ENCODE data around the gene NUP210L. TPM values are rescaled to one million over a fixed set of nuclear protein-coding genes. Genes with fewer than 3 reads are reported as not detected.

The NUP210L gene
- total and polyA plus RNA-seq, 9 of the 15 experiments (the other 6 are each of a cell fraction or from before 2014, with no cell fraction given), result 0.01 to 0.04 TPM; not detected in 7

GRCh38 chr1:153985341-153985912, 169.4 kb downstream of the NUP210L start (continued):
- TF ChIP-seq JUN (IDR thresholded peaks at IDR 0.05; ENCODE audit: borderline replicate concordance, low read depth, low read length) (peak; percentile 87), JUN (CRISPR knock-in tag; IDR thresholded peaks at IDR 0.05; ENCODE audit: borderline replicate concordance) (no peak), ID3 (CRISPR knock-in tag; IDR thresholded peaks at IDR 0.05) (no peak), ID3 (tag; IDR thresholded peaks at IDR 0.05) (no peak), U2AF1 (optimal IDR thresholded peaks at IDR 0.05; ENCODE audit: low read depth, low read length) (no peak), HNRNPH1 (optimal IDR thresholded peaks at IDR 0.05; ENCODE audit: low read depth, low read length) (no peak), USF1 (CRISPR knock-in tag; IDR thresholded peaks at IDR 0.05) (0 out of 2 replicates have a peak, but pooled peaks have one; percentile 11), MTA2 (IDR thresholded peaks at IDR 0.05; ENCODE audit: low read depth) (no peak), FOS (IDR thresholded peaks at IDR 0.05; ENCODE audit: extremely low read depth, insufficient read length) (peak; percentile 49), ELF1 (tag; IDR thresholded peaks at IDR 0.05) (no peak), SNIP1 (IDR thresholded peaks at IDR 0.05; ENCODE audit: low read depth) (no peak), BRD4 (IDR thresholded peaks at IDR 0.05) (no peak), SOX6 (IDR thresholded peaks at IDR 0.05) (0 out of 2 replicates have a peak, but pooled peaks have one; percentile 16), SMAD3 (CRISPR knock-in tag; conservative IDR thresholded peaks at IDR 0.05) (no peak), YBX1 (IDR thresholded peaks at IDR 0.05) (no peak), ATF7 (IDR thresholded peaks at IDR 0.05) (no peak), NUFIP1 (IDR thresholded peaks at IDR 0.05; ENCODE audit: partially characterized antibody) (no peak), ARID1B (IDR thresholded peaks at IDR 0.05) (peak; percentile 76), FOXA1 (IDR thresholded peaks at IDR 0.05; ENCODE audit: borderline replicate concordance) (no peak), ZNF764 (CRISPR knock-in tag; IDR thresholded peaks at IDR 0.05; ENCODE audit: low read depth) (no peak), SIRT6 (IDR thresholded peaks at IDR 0.05; ENCODE audit: low read depth, low read length) (no peak)
- TF ChIP-seq, protein P1, sequence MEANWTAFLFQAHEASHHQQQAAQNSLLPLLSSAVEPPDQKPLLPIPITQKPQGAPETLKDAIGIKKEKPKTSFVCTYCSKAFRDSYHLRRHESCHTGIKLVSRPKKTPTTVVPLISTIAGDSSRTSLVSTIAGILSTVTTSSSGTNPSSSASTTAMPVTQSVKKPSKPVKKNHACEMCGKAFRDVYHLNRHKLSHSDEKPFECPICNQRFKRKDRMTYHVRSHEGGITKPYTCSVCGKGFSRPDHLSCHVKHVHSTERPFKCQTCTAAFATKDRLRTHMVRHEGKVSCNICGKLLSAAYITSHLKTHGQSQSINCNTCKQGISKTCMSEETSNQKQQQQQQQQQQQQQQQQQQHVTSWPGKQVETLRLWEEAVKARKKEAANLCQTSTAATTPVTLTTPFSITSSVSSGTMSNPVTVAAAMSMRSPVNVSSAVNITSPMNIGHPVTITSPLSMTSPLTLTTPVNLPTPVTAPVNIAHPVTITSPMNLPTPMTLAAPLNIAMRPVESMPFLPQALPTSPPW (CRISPR knock-in tag; IDR thresholded peaks at IDR 0.05), result 0 out of 2 replicates have a peak, but pooled peaks have one; percentile 16
- TF ChIP-seq, protein P2, sequence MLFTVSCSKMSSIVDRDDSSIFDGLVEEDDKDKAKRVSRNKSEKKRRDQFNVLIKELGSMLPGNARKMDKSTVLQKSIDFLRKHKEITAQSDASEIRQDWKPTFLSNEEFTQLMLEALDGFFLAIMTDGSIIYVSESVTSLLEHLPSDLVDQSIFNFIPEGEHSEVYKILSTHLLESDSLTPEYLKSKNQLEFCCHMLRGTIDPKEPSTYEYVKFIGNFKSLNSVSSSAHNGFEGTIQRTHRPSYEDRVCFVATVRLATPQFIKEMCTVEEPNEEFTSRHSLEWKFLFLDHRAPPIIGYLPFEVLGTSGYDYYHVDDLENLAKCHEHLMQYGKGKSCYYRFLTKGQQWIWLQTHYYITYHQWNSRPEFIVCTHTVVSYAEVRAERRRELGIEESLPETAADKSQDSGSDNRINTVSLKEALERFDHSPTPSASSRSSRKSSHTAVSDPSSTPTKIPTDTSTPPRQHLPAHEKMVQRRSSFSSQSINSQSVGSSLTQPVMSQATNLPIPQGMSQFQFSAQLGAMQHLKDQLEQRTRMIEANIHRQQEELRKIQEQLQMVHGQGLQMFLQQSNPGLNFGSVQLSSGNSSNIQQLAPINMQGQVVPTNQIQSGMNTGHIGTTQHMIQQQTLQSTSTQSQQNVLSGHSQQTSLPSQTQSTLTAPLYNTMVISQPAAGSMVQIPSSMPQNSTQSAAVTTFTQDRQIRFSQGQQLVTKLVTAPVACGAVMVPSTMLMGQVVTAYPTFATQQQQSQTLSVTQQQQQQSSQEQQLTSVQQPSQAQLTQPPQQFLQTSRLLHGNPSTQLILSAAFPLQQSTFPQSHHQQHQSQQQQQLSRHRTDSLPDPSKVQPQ (CRISPR knock-in tag; IDR thresholded peaks at IDR 0.05; ENCODE audit: borderline replicate concordance), result no peak

Measured in K562 (cell line).